DMS79 treated with DMSO at 0.1 percent for 48 hours (cell line): ENCODE results near the gene NR2F1-AS1.
"Not testable (repeated sequence)": the region's sequence is repeated elsewhere in the genome, so short reads cannot be mapped to it uniquely, and the experiment has no call there.

ENCODE experiments used
- DNase-seq: peaks from one replicate; lab custom pipeline; 2025; lab: John Stamatoyannopoulos, UW

Gene NR2F1-AS1

GRCh38 chr5:93576994-93577853 lies 3.8 kb downstream of the NR2F1-AS1 start:
- no peak for DNase-seq

- DNase-seq: peak; percentile 6
These were observed 5.3 kb downstream of the NR2F1-AS1 start for GRCh38 chr5:93575461-93576414.

- no peak for DNase-seq
These were observed 6.3 kb downstream of the NR2F1-AS1 start for GRCh38 chr5:93574491-93575305.

GRCh38 chr5:93573354-93574351 lies 7.4 kb downstream of the NR2F1-AS1 start:
- DNase-seq: no peak

GRCh38 chr5:93572608-93573353 lies 8.2 kb downstream of the NR2F1-AS1 start:
- no peak for DNase-seq

GRCh38 chr5:93572101-93572607 lies 8.9 kb downstream of the NR2F1-AS1 start:
- DNase-seq: no peak

GRCh38 chr5:93571114-93571949 lies 9.7 kb downstream of the NR2F1-AS1 start:
- DNase-seq: no peak

GRCh38 chr5:93570294-93571113 lies 10.5 kb downstream of the NR2F1-AS1 start:
- no peak for DNase-seq

- DNase-seq: no peak
These were observed 11.5 kb downstream of the NR2F1-AS1 start for GRCh38 chr5:93569300-93570160.

GRCh38 chr5:93567424-93567823 lies 13.6 kb downstream of the NR2F1-AS1 start:
- no peak for DNase-seq

GRCh38 chr5:93566091-93566490 lies 14.9 kb downstream of the NR2F1-AS1 start:
- DNase-seq: no peak

- no peak for DNase-seq
These were observed 23.9 kb downstream of the NR2F1-AS1 start for GRCh38 chr5:93557021-93557604.

GRCh38 chr5:93549594-93549993 lies 31.4 kb downstream of the NR2F1-AS1 start:
- DNase-seq: not testable (repeated sequence)

- DNase-seq: no peak
These were observed 35.1 kb downstream of the NR2F1-AS1 start for GRCh38 chr5:93545872-93546271.

GRCh38 chr5:93532370-93532769 lies 48.6 kb downstream of the NR2F1-AS1 start:
- no peak for DNase-seq

GRCh38 chr5:93521815-93522214 lies 59.2 kb downstream of the NR2F1-AS1 start:
- DNase-seq: not testable (repeated sequence)
